MV-4-11 (cell line): ENCODE results near the gene DUSP16.
"Not testable (repeated sequence)": the region's sequence is repeated elsewhere in the genome, so short reads cannot be mapped to it uniquely, and the experiment has no call there.

Experiments
- DNase-seq: peaks from one replicate; lab custom pipeline; 2025; lab: John Stamatoyannopoulos, UW

The DUSP16 gene

DNA sequence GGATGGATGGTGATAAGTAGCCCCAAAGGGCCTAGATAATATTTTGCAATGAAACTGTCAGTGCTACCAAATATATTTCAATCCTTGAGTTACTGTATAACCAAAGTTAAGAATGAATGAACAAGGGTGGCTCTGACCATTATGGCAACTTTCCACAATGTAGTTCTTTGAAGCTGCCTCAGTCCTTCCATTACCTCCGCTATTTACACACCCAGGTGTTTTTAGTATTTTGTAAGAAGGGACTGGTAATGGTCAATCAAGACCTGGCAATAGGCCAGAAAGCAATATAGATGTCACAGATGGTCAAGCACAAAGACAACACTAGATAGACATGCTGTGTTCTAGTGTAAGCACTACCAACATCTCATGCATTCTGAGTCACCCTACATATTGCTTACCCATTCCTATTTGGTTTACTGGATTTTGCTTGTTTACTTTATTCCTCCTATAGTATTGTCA lies 16.3 kb downstream of the DUSP16 start:
- no peak for DNase-seq

DNA sequence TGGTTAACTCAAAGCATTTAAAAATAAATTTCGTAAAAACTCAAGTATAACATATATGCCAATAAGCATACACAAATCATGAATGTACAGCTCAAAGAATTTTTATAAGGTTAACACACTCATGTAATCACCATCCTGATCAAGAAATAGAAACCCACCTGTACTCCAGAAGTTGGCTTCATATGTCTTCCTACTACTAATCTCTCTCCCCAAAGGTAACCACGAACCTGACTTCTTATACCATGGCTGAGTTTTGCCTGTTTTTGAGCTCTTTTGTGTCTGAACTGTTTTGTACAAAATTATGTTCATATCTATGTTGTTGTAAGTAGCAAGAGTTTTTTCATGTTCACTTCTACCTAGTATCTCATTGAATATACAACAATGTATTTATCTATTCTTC lies 18.7 kb downstream of the DUSP16 start:
- DNase-seq, result no peak

DNA sequence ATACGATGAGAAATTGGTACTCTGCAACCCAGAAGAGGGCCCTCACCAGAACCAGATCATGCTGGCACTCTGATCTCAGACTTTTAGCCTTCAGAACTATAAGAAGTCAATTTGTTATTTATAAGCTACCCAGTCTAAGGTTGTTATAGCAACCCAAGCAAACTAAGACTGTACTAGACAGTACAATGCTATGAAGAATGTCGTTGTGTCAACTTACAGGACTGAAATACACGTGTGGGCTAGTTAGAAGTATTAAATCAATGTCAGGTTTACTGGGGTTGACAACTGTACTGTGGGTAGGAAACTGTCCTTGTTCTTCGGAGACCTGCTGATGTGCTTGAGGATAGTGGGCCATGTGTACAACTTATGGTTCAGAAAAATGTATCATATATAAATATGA lies 19.7 kb downstream of the DUSP16 start:
- no peak for DNase-seq

DNA sequence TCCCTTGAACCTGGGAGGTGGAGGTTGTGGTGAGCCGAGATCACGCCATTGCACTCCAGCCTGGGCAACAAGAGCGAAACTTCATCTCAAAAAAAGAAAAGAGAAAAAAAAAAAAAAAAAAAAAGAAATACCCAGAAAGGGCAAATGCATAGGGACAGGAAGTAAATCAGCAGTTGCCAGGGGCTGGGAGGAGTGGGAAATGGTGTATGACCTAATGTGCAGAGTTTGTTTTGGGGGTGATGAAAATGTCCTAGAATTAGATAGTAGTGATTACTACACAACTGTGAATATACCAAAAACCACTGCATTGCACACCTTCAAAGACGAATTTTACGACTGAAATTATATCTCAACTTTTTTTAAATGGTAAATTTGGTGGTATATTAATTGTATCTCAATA lies 20.4 kb downstream of the DUSP16 start:
- DNase-seq, result no peak

DNA sequence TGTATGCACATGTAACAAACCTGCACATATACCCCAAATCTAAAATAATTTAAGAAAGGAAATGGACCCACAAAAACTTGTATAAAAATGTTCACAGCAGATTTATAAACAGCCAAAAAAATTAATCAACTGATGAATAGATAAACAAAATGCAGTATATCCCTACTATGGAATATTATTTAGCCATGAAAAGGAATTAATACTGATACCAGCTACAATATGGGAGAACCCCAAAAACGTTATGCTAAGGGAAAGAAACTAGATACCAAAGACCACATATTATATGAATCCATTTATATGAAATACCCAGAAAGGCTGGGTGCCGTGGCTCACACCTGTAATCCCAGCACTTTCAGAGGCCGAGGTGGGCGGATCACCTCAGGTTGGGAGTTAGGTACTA lies 20.9 kb downstream of the DUSP16 start:
- DNase-seq, result no peak

DNA sequence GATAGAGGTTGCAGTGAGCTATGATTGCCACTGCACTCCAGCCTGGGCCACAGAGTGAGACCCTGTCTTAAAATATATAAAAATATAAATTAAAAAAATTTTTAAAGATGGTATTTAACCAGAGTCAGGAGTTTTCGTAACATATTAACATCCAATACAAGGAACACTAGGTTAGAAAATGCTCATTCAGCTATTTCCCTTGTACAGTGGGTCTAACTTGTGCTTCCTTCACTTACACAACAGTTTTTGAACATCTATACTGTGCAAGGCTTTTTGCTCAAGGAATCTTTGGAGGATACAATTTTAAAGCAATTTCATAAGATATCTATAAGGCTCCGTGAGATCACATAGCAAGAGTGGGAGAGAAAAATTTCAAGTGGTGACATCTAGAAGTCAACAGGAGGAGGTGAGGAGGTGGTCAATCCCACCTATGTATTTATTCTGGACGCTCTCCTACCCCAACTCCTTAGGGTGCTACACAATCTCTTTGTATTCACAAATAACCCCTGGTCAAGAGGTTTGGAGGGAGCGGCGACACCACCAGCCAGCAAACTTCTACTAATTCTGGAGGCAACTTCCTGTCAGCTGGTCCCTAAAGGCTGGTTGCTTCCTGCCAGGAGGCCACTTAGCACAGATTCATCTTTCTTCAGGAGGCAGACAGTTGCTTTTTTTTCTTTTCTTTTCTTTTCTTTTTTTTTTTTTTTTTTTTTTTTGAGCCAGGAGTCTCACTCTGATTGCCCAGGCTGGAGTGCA lies 22.2 kb downstream of the DUSP16 start:
- peak; percentile 1 for DNase-seq

DNA sequence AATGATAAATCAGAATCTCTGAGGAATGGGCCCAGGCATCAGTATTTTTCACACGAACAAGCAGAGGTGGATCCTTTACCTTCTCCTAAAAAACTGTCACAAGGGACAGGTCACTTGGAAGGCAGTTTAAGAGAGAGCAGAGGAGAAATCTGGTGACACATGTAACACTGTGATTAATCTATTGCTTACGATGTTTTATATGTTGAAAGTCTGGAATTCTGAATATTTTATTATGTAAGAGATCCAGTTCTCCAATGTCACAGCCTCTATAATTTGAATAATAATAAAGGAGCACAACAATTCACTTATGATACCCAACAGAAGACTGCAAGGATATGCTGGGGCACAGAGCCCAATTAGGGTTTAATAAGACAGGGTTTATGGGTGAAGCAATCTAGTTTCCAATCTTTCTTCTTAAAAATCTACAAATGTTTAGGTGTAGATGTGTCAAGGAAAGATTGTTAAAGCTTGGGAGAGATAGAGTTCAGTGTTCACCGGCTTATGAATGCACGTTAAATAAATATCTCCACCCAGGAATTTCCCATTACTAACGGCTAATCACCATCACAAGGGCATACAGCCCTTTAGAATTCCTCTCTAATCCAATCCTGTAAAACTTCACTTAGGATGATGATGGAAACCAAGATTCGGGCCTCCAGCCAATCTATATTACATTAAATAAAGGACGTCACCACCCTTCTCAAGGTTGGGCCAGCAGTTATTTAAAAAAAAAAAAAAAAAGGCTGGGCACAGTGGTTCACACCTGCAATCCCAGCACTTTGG lies 23.4 kb downstream of the DUSP16 start:
- DNase-seq, result no peak

DNA sequence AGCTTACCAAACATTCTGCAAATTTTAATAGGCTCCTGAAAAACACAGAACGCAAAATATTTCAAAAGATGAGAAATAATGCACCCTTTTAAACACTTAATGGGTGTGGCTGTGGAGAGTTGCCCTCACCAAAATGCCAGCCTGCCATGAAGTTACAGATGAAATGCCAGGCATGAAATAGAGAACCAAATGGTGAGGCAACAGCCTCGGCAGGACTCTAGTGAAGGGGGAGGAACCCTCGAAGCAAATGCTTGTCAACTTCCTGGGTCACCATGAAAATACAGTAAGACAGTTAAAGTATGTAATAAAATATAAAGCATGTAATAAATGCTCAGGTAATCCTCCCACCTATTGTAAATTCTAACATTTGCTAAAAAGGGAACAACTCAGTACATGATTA lies 24.1 kb downstream of the DUSP16 start:
- peak; percentile 11 for DNase-seq

DNA sequence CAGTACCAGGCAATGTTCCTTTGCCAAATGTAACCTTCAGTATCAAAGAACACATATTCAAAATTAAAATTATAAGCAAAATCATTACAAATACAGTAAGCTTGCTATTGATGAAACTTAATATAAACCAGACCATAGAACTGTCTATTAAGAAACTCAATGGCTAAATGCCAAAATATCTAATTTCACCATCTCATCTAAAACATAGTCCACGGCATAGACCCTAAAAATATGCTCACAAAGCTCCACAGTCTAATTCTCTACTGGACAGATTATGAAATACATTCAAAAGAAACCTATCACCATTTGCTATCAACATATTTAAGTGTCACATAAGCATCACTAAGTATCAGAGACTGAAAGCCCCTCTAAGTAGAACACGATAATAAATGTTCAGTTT lies 25.2 kb downstream of the DUSP16 start:
- no peak for DNase-seq

DNA sequence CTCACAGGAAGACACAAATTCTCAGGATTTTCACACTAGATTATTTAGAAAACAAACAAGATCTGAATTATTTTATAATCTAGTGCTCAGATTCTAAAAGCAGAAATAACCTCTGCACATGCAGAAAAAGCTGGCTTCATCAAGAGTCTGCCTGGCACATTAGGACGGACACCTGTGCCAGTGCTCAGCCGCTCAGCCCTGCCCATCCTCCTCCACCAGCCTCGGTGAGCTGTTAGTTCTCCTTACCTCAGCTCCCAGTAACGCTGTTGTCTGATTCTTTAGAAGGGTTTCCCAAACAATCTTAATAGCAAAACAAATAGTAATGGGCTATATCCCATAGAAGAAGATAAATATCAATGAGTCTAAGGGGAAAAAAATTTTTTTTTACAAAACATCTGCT lies 27.7 kb downstream of the DUSP16 start:
- DNase-seq, result no peak

DNA sequence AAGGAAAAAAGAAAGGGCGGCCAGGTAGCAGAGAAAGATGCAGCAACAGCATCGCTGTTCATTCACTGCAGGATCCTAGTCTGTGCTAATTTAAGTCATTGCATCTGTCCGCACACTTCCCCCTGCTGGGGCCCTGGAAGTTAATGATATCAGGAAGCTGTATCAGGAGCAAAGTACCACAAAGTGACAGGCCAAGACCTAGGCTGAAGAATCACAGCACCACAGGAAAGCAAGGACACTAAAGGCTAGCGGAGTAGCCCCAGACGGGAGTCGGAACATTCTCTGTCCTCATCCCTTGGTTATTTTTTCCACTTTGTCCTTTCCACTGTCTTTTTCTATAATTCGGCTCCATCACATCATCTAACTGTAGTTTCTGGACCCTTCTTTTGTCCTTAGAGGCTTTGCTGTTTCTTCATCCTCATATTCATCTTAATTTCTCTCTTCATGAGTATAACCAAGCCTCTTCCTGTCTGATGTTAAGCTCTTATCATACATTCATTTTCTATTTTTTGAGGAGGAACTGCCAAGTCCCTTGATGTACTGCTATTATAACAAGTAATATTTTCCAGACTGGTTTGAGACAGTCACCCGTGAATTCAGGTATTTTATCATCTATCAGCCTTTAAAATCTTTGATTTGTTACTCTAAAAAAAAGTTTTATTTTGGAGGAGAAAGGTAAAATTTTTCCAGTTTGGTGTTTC lies 28.3 kb downstream of the DUSP16 start:
- DNase-seq, result peak; percentile 1

DNA sequence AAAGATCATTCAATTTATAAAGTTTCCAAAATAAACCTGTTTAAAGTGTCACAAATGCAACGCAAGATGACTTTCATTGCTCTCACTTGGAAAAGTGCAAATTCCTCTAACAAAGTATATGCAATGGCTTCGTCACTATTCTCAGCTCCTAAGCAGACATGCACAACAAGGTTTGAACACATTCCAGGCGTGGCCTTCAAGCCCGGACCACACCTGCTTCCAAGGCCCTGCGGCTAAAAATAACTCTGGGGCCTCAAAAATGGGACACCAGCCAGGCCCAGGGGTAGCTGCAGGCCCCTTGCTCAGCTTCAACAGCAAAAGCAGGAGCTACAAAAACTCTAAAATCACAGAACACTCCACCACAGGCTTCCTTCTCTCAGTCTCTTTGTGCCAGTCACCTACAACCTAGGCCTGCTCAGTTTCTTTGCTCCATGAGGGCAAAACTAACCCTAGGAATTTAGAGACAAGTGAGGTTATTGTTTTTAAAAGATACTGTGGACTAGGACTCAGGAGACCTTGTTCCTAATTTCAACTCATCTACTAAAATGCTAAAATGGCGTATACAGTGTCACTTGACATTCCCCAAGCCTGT lies 29.3 kb downstream of the DUSP16 start:
- DNase-seq, result no peak

DNA sequence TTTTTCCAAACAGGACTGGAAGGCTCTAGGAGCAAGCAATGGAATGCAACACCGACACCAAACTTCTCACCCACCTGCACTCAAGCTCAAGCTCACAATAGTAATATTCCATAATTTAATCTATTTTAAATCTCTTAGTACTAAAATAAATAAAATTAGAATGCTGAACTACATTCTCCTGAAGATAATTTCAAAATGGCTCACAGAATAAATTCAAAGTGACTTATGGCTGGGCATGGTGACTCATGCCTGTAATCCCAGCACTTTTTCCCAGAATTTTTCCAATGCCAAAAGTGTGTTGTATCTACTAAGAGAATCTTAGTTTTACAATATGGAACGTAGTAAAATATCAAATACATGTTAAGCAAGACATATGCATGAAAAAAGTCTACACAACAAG lies 31.5 kb downstream of the DUSP16 start:
- no peak for DNase-seq

DNA sequence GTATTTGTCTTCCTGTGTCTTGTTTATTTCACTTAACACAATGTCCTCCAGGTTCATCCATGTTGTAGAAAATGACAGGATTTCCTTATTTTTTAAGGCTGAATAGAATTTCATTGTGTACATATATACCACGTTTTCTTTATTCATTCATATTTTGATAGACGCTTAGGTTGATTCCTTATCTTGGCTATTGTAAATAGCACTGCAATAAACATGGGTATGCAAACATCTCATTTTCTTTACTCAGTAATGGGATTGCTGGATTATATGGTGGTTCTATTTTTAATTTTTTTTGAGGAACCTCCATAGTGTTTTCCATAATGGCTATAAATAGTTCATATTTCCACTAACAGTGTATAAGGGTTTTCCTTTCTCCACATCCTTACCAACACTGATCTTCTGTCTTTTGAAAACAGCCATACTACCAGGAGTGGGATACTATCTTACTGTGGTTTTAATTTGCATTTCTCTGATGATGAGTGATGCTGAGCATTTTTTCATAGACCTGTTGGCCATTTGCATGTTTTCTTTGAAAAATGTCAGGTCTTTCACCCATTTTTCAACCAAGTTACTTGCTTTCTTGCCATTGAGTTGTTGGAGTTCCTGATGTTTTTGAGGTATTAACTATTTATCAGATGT lies 32.8 kb downstream of the DUSP16 start:
- DNase-seq, result no peak

DNA sequence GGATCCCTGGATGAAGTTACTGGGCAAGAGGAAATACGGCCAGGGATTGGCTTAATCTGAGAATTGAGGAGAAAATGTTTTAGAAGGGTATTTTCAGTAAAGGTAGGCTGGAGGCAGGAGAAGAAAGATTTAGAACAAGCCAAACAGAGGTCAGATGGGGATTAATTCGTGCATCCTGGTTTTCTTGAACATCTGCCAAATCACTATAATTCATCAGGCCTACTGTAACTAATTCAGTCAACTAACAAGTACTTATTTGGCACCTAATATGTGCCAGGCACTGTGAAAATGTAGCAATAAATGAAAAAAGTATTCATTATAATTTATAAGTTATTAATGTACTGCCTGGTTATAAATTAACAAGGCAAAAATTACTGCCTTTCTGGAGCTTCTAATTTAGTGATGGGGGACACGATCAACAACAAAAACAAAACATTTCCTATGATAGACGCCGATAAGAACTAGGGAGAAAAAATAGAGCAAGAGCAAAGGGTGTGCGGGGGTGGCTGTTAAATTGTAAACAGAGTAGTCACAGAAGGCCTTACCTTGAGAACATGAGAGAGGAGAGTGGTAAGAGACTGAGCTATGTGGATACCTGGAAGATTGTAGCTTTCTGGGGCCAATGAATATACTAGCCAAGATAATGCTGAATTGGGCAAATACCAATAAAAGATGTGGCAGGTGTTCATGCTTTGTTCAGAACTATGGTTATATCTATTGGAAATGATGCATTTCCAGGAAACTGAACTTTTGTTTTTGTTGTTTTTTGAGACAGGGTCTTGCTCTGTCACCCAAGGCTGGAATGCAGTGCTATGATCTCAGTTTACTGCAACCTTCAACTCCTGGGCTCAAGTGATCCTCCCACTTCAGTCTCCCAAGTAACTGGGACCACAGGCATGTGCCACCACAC lies 34.0 kb downstream of the DUSP16 start:
- no peak for DNase-seq

DNA sequence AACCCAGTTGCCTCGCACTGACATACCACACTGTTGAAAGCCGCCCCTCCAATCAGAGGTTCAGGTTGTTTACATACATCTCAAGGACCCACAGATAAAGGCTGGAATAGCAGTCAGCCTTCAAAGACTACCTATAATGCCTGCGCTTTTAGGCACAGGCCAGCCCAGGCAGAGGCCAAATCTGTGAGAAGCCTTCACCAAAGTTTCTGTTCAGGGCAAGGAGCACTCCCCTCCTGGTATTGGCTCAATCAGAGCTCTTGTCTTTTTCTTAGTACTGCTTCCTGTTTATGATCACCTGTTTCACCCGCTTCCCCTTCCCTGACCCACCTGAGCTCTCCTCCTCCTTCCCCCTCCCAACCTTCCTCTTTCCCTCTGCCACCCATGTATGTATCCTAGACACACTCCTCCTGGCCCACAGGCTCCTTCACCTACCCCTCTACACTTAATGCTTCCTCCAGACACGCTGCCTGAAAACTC lies 34.8 kb downstream of the DUSP16 start:
- no peak for DNase-seq

DNA sequence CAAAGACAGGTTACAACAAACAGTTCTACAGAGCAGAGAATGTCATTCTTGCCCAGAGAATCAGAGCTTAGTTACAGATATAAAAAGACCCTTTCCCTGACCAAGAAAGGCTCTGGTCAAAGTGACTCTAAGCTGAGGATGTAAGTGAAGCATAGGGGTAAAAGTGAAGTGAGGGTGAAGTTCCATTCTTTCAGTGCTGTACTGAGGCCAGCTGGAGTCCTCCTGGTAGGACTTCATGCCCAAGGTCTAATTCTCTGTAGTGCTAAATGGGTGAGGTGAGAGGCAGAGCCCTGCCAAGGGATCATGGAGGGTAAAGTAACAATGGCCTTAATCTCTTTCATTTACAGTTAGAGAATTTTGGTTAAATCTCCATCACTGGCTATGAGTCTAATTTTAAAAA lies 38.5 kb downstream of the DUSP16 start:
- no peak for DNase-seq

DNA sequence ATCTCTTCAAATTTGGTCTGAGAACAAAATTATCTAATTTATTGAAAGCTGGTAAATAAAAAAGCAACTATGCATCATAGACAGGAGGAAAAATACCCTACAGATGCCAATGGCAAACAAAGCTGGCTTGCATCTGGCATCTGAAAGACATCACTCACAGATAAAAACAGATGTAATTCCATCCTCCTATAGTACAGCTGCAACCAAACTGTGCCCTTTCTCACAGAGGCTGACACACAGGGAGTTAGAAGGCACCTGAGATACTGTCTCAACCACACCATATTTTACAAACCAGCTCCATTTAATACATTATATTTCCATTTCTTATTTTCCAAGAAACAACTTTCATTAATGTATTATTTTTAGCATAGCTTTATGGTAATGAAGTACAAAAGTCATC lies 39.4 kb downstream of the DUSP16 start:
- no peak for DNase-seq

DNA sequence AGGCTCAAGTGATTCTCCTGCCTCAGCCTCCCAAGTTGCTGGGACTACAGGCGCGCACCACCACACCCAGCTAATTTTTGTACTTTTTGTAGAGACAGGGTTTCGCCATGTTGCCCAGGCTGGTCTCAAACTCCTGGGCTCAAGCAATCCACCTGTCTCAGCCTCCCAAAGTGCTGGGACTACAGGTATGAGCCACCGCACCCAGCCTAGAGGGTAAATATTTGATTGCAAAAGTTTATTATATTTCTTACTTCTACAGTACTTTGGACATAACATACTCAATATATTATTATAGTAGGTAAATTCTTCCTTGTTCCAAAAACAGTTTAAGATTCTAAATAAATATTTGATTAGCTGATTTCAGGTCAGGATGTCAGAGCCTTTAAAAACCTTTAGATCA lies 40.0 kb downstream of the DUSP16 start:
- DNase-seq, result not testable (repeated sequence)

DNA sequence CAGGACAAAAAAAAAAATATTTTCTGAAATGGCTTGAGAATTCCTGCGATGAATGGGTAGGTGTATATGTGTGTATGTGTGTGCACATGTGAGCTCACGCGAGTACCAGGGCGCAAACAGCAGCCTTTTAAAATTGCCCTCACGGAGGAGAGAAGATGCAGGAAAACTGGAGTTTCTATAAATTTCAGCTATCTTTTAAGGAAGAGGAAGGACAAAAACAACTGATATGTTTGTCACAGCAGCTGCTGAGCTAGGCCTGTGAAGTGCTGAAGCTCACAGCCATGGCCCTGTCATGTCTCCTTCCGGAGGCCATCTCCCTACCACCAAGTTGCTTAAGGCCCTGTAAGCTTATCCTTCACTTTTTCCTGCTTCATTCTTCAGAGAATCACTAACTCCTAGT lies 40.8 kb downstream of the DUSP16 start:
- no peak for DNase-seq

DNA sequence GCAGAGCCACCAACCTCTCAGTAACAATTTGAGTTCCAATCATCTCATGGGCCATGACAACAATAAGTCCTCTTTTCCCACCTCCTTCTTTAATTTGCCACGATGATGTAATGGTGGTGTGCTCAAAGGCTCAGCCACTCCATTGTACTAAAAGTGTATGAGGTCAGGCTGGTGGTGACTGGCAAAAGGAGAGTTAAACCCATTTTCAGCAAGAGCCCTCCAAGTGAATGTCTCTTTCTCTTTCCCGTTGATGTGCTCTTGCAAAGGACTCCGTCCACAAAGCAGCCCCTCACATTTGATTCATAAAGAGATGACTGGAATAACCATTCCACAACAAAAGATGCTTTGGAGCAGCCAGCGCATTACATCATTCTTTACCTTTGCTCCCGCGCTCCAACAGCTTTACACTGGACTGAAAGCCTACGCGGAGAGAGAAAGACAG lies 41.6 kb downstream of the DUSP16 start:
- peak; percentile 13 for DNase-seq
